NCI-H1436 (cell line): ENCODE measurements around the gene GSAP.
A peak's percentile ranks its signal among the peaks of the same experiment; 100 is the strongest.

Experiments used
- DNase-seq: peaks from one replicate; lab custom pipeline; 2025; lab: John Stamatoyannopoulos, UW

The GSAP gene

GRCh38 chr7:77438131-77438530 is 22.0 kb upstream of the GSAP start:
- no peak for DNase-seq

- no peak for DNase-seq
These were observed 18.6 kb upstream of the GSAP start for GRCh38 chr7:77434570-77435275.

DNA sequence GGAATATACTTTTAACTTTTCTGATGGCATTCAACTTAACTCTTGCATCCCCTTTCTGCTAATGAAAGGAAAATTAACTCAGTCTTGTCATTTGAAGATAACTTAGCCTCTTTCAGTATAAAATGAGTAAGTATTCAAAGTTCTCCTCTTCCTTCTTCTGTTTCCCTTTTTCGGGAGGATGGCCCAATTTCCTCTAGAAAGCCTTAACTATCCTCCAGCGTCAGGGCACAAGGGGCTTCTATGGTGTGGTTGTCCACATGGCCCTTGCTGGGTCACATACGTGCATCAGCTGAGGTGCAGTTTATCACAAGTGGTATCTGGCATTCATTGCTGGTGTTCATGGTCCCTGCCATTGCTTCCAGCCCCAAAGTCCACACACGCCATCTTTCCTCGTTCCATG is 17.8 kb upstream of the GSAP start:
- DNase-seq, result no peak

DNA sequence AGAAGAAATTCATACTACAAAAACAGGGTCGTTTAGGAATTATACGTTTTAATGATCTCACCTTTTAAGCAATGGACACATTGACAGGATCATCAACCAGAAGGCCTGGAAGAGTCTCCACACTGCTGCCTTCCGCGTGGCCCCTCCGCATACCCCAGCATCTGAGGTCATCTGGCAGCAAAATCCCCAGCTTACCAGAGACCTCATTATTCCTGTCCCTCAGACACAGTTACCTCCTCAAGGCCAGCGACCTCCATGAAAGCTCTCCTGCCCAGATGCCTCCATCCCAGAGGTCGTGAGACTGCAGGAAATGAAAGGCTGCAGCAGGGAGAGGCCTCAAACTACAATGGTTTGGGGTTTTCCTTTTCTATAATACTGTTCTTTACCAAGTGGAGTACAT is 14.8 kb upstream of the GSAP start:
- no peak for DNase-seq

GRCh38 chr7:77428777-77429231 is 12.7 kb upstream of the GSAP start:
- DNase-seq, result peak; percentile 18

DNA sequence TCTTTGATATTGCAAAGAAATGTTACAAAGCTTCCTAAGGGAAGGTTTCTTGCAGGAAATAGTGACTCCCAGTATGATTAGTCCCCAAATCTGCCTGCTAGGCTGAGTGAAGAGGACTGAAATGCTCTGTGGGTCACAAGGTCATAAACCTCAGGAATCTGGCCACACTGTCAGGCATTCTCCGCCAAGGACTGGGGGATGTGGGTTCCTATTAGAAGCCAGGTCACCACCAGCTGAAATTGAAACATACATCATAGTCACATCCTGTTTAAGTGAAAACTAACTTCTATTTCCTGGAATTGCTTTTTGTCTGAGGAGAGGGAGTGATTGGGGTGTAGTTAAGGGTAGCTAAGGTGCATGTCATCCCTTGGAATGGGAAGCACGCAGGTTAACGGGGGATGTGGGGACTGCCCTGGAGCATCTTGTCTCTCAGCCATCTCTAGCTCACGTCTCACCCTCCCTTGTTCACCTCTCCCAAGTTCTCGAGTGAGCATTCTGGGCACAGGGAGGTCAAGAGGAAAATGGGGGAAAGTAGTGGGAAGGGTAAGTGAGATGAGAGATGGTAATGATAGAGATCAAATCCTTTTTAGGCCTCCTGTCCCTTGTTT is 12.0 kb upstream of the GSAP start:
- DNase-seq, result no peak

DNA sequence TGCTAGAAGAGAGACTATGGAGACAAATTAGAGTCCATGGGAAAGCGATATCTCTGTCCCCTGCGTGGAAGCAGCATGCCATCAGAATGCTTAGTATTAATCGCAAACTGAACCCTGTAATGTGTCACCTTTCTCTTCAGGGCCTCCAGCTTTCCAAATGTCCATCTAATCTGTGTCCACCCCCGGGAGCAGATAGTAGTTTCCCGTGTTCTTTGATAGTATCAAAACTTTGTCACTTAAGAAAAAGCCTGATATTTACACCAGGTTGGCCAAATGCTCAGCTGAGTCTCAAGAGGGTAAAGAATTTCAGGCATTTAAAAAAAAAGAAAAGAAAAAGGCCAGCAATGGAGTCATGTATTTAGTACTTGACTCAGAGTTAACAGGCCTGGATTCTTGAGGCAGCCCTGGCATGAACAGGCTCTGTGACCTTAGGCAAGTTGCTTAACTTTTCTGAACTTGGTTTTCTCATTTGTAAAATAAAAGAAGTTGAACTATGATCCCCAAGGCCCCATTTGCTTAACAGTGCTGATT is 10.4 kb upstream of the GSAP start:
- DNase-seq, result no peak

DNA sequence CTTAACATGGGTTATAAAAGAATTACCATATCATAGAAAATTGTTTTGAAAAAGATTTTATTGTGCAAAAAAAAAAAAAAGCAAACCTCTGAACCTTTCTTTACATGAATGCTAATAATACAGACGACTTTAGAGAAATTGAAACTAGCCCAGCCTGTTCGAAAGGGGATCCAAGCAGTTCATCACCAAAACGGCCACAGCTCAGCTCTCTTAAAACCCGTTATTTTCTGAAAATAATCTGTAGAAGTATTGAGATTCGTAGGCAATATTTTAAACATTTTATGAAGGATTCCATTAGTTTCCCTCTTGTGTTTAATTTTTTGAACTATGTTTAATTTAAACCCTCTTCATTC is 9.9 kb upstream of the GSAP start:
- DNase-seq, result no peak

DNA sequence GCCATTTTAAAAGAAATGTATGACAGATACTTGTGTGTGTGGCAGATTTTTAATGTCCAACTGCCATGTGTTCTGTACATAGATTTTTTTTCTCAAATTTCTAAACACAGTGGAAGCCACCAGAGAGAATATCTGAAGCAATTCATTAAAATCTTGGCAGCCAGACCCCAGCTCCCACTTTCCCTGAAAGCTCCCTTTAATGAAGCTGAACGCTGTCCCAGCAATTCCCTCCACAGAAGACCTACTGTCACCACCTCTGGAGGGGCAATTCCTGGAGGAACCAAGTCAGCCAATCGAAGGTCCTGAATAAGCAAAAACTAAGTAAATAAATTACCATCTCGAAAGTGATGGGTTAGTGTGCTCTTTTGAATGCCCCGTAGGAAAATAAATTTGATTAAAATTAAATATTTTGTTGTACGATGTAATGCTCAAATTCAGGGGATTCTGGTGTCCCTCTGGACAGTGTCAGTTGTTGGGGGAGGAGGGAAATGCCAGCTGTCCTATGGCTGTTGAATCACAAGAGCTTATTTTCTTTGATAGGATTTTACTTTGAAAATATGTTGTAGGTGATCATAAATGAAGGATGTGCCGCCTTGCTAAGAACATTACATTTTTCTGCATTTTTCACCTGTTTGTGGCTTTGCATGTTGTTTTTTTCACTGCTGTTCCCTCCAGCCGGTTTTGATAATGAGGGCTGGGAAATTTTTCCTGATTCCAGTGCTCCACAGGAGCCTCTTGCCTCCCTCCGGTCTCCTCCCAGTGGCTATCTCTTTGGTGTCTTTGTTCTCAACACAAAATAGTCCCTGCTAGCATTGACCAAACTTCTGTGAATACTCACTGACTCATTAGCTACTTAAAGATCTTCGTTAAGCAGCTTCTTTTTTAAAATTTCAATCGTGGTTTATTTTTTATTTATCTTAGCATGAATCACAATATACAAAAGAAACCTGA is 9.2 kb upstream of the GSAP start:
- no peak for DNase-seq

DNA sequence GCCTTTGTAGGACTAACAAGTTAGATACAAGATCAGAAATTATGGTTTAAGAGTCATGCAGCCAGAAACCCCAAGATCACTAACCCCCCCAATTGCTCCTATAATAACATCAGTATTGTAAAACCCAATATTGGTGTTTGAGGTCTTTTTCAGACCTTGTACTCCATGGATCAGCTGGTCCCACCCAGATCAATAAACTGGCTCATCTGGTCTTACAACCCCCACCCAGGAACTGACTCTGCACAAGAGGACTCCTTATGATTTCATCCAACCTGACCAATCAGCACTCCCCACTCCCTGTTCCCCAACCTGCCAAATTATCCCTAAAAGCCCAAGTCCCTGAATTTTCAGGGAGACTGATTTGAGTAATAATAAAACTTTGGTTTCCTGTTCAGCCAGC is 6.4 kb upstream of the GSAP start:
- DNase-seq, result no peak

GRCh38 chr7:77420986-77421672 is 5.0 kb upstream of the GSAP start:
- DNase-seq, result no peak

DNA sequence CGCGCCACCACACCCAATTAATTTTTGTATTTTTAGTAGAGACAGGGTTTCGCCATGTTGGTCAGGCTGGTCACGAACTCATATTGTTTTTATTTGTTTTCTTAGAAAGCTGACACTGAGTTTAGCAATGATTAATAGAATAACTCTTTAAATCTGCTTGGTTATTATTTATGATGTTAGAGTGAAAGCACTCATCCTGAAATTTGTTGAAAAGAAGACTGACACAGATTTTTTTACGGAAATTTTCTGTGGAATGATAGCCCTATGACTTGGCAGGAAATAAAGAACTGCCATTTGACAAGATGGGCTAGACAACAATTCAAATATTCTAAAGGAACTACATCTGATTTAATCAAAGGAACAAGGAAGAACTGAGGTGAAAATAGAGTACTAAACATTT is 4.3 kb upstream of the GSAP start:
- DNase-seq, result no peak

- no peak for DNase-seq
These were observed 3.0 kb upstream of the GSAP start for GRCh38 chr7:77419102-77419501.

- no peak for DNase-seq
These were observed 1.7 kb upstream of the GSAP start for GRCh38 chr7:77417801-77418200.

- no peak for DNase-seq
These were observed 647 bp upstream of the GSAP start for GRCh38 chr7:77416621-77417371.

- no peak for DNase-seq
These were observed 700 bp downstream of the GSAP start for GRCh38 chr7:77415476-77415822.

- DNase-seq, result no peak
These were observed 2.2 kb downstream of the GSAP start for GRCh38 chr7:77413861-77414424.

- no peak for DNase-seq
These were observed 3.0 kb downstream of the GSAP start for GRCh38 chr7:77413128-77413527.

DNA sequence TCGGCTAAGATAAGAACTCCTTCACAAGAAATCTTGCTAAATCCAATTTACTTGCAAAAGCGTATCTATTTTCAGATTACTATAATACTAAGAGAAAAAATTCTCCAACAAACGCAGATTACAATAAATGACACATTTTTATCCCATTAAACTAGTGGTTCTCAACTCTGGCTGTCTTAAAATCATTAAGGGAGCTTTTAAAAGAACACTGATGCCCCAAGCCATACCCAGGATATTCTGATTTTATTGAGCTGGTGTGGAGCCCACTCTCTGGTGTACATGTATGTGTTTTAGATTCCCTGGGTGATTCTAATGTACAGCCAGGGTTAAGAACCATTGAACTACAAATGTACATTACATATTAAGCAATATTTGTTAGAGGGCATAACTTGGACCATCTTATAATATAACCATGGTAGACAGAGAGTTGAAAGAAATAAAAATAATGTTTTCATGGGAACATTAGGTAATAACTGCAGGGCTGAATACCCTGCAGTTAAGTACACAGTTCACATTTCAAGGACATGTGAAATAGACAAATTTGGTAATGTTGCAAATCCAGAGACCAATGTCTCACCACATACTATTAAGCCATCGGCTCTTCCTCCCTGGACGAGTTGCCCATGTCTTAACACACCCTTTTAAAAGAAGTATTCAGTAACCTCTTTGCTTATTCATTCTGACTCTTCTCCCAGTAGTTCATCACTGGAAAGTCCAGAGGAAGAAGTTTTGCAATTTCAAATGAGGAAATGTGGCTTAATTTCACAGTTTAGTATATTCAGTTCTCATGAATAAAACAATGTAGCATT is 6.2 kb downstream of the GSAP start:
- DNase-seq, result no peak
